H9 (cell line): ENCODE results near the gene ZNRF1. TPM values are rescaled to one million over a fixed set of nuclear protein-coding genes. Genes with fewer than 3 reads are reported as not detected.

Experiments
- DNase-seq: peaks from one replicate; pipeline ENCODE4 v3.0.0-alpha.2; 2017
- H2AFZ ChIP-seq: one replicate; pipeline ENCODE4 v1.6.1; 2013; ENCODE audit warnings: mild to moderate bottlenecking, low read length, control low read depth, moderate library complexity
- H2AK5ac ChIP-seq: 2 replicates; pipeline ENCODE4 v1.6.1; 2013; ENCODE audit warnings: low read length, control low read depth, mixed read lengths; ENCODE audit not compliant: insufficient read length
- H2BK120ac ChIP-seq: one replicate; pipeline ENCODE4 v1.6.1; 2013; ENCODE audit warnings: low read depth, mild to moderate bottlenecking, low read length, control low read depth, inconsistent platforms; ENCODE audit not compliant: poor library complexity, severe bottlenecking
- H2BK12ac ChIP-seq: 2 replicates; pipeline ENCODE4 v1.6.1; 2013; ENCODE audit warnings: low read length, control low read depth, mixed read lengths, low read depth; ENCODE audit not compliant: insufficient read length
- H2BK15ac ChIP-seq: 2 replicates; pipeline ENCODE4 v1.6.1; 2013; ENCODE audit warnings: low read depth, low read length, control low read depth
- H2BK20ac ChIP-seq: one replicate; pipeline ENCODE4 v1.6.1; 2013; ENCODE audit warnings: low read depth, mild to moderate bottlenecking, low read length, control low read depth, inconsistent platforms; ENCODE audit not compliant: poor library complexity, severe bottlenecking
- H2BK5ac ChIP-seq: 2 replicates; pipeline ENCODE4 v1.6.1; 2013; ENCODE audit warnings: low read length, control low read depth, mixed read lengths; ENCODE audit not compliant: insufficient read length
- H3K14ac ChIP-seq: 2 replicates; pipeline ENCODE4 v1.6.1; 2013; ENCODE audit warnings: low read length, control low read depth; ENCODE audit not compliant: insufficient read depth
- H3K18ac ChIP-seq: 2 replicates; pipeline ENCODE4 v1.6.1; 2013; ENCODE audit warnings: low read depth, mild to moderate bottlenecking, mixed read lengths, low read length, control low read depth; ENCODE audit not compliant: insufficient read length
- H3K23ac ChIP-seq: 2 replicates; pipeline ENCODE4 v1.6.1; 2013; ENCODE audit warnings: low read length, control low read depth, mixed read lengths, low read depth; ENCODE audit not compliant: insufficient read length
- H3K23me2 ChIP-seq: 2 replicates; pipeline ENCODE4 v1.6.1; 2013; ENCODE audit warnings: low read depth, mild to moderate bottlenecking, mixed read lengths, low read length, control low read depth; ENCODE audit not compliant: insufficient read length, poor library complexity, severe bottlenecking
- H3K27ac ChIP-seq: 2 replicates; pipeline ENCODE4 v1.5.1; 2013; ENCODE audit warnings: low read length, control low read depth, mixed read lengths, low read depth; ENCODE audit not compliant: insufficient read length
- H3K27me3 ChIP-seq: 2 replicates; pipeline ENCODE4 v1.6.1; 2013; ENCODE audit warnings: low read length, control low read depth, inconsistent platforms; ENCODE audit not compliant: insufficient read depth
- H3K4ac ChIP-seq: 2 replicates; pipeline ENCODE4 v1.6.1; 2013; ENCODE audit warnings: low read depth, mild to moderate bottlenecking, control low read depth, inconsistent platforms, low read length, moderate library complexity
- H3K4me1 ChIP-seq: 2 replicates; pipeline ENCODE4 v1.6.1; 2013; ENCODE audit warnings: low read length, control low read depth, inconsistent platforms; ENCODE audit not compliant: insufficient read depth
- H3K4me2 ChIP-seq: 2 replicates; pipeline ENCODE4 v1.6.1; 2013; ENCODE audit warnings: low read length, control low read depth, mixed read lengths; ENCODE audit not compliant: insufficient read length, insufficient read depth
- H3K56ac ChIP-seq: 2 replicates; pipeline ENCODE4 v1.6.1; 2013; ENCODE audit warnings: low read depth, mild to moderate bottlenecking, mixed read lengths, low read length, control low read depth; ENCODE audit not compliant: insufficient read length
- H3K79me1 ChIP-seq: 2 replicates; pipeline ENCODE4 v1.6.1; 2013; ENCODE audit warnings: low read depth, mild to moderate bottlenecking, moderate library complexity, low read length, control low read depth, inconsistent platforms; ENCODE audit not compliant: insufficient read depth, poor library complexity, severe bottlenecking
- H3K79me2 ChIP-seq: 2 replicates; pipeline ENCODE4 v1.6.1; 2013; ENCODE audit warnings: low read length, control low read depth, inconsistent platforms; ENCODE audit not compliant: insufficient read depth
- H3K9ac ChIP-seq: 2 replicates; pipeline ENCODE4 v1.6.1; 2013; ENCODE audit warnings: low read length, control low read depth, mixed read lengths; ENCODE audit not compliant: insufficient read length; ENCODE audit errors: extremely low read depth
- H3K9me3 ChIP-seq: one replicate; pipeline ENCODE4 v1.6.1; 2013; ENCODE audit warnings: low read depth, low read length, inconsistent platforms; ENCODE audit not compliant: control insufficient read depth
- H3T11ph ChIP-seq: one replicate; pipeline ENCODE4 v1.6.1; 2013; ENCODE audit warnings: mild to moderate bottlenecking, low read length, control low read depth, inconsistent platforms
- H4K20me1 ChIP-seq: one replicate; pipeline ENCODE4 v1.6.1; 2013; ENCODE audit not compliant: control insufficient read depth, insufficient read length, insufficient read depth
- H4K5ac ChIP-seq: 2 replicates; pipeline ENCODE4 v1.6.1; 2013; ENCODE audit warnings: low read depth, mild to moderate bottlenecking, mixed read lengths, low read length, control low read depth; ENCODE audit not compliant: insufficient read length
- H4K8ac ChIP-seq: replicated peaks from 2 replicates; pipeline ENCODE4 v1.6.1; 2013; ENCODE audit warnings: low read length, control low read depth, mixed read lengths, low read depth; ENCODE audit not compliant: insufficient read length
- H4K91ac ChIP-seq: 2 replicates; pipeline ENCODE4 v1.6.1; 2013; ENCODE audit warnings: low read depth, mild to moderate bottlenecking, moderate library complexity, mixed read lengths, low read length, control low read depth; ENCODE audit not compliant: insufficient read length
- H3K27ac Mint-ChIP-seq, 3 experiments: 2 replicates in 2 of 3; 3 replicates in 1 of 3; pipeline ENCODE4 v1.8.0; 2020 to 2021; ENCODE audit warnings: mixed read lengths in 3 of 3, mild to moderate bottlenecking in 1 of 3, moderate library complexity in 1 of 3
- H3K27me3 Mint-ChIP-seq: 2 replicates; pipeline ENCODE4 v1.8.0; 2021; ENCODE audit warnings: low read depth, mild to moderate bottlenecking, moderate library complexity, mixed read lengths
- H3K36me3 Mint-ChIP-seq, 3 experiments: 2 replicates in 2 of 3; 3 replicates in 1 of 3; pipeline ENCODE4 v1.8.0; 2020 to 2021; ENCODE audit warnings: low read depth in 3 of 3, mixed read lengths in 3 of 3; ENCODE audit not compliant: insufficient read depth in 1 of 3
- H3K4me1 Mint-ChIP-seq, 2 experiments: 2 replicates each; pipeline ENCODE4 v1.8.0; 2020; ENCODE audit warnings: mixed read lengths in 2 of 2
- H3K4me3 Mint-ChIP-seq, 2 experiments: 2 replicates in 1 of 2; 3 replicates in 1 of 2; pipeline ENCODE4 v1.8.0; 2020 to 2021; ENCODE audit warnings: mild to moderate bottlenecking in 2 of 2, mixed read lengths in 2 of 2, moderate library complexity in 1 of 2
- H3K9me3 Mint-ChIP-seq, 2 experiments: 2 replicates in 1 of 2; 3 replicates in 1 of 2; pipeline ENCODE4 v1.8.0; 2020; ENCODE audit warnings: mild to moderate bottlenecking in 2 of 2, mixed read lengths in 2 of 2, moderate library complexity in 1 of 2
- CTCF ChIP-seq: fragments of 200-600 bp; sonication (generic); conservative IDR thresholded peaks from 3 replicates; pipeline ENCODE4 v1.8.0; 2021; ENCODE audit warnings: antibody characterized with exemption, mild to moderate bottlenecking
- WGBS: extraction: QIAGEN DNeasy Blood & Tissue Kit; methylation state at CpG from one replicate; pipeline ENCODE4 v1.1.7; 2013; ENCODE audit warnings: missing lambda C conversion rate, low lambda C conversion rate, mixed read lengths; ENCODE audit not compliant: insufficient read length; ENCODE audit errors: extremely low coverage; 5-methylcytosine and 5-hydroxymethylcytosine counted together
- total RNA-seq: library from RNA; stranded (reverse); gene quantifications from 2 replicates; pipeline ENCODE4 v1.2.1, GENCODE V29; 2021

The ZNRF1 gene
- total RNA-seq, 1 experiment from 2014 or later: 49.6 TPM

GRCh38 chr16:75002474-75002873, 3.6 kb downstream of the ZNRF1 start:
- no peak overlapping the region for H3T11ph ChIP-seq
- H4K91ac ChIP-seq: no peak overlapping the region
- H2AFZ ChIP-seq: no peak overlapping the region
- H3K14ac ChIP-seq: no peak overlapping the region
- no peak overlapping the region for H3K56ac ChIP-seq
- no peak for DNase-seq
- H3K79me2 ChIP-seq: peaks cover 32% of the 10 kb centered on the region; the same call in 1 of the 2 replicates
- no peak overlapping the region for H2BK120ac ChIP-seq
- no peak overlapping the region for H3K9ac ChIP-seq
- peaks cover 11% of the 10 kb centered on the region for H3K79me1 ChIP-seq
- H3K4ac ChIP-seq: no peak overlapping the region
- TF ChIP-seq CTCF: no peak
- Mint-ChIP-seq H3K4me1 (peaks cover 44 to 50% of the 10 kb centered on the region in 2 experiments), H3K27ac (no peak overlapping the region), H3K4me3 (no peak overlapping the region), H3K27me3 (peaks cover 5% of the 10 kb centered on the region), H3K36me3 (peaks cover 5 to 23% (median 13%) of the 10 kb centered on the region in 3 experiments; a peak in 5 of 7 replicates), H3K9me3 (peaks cover 0 to 2% of the 10 kb centered on the region in 2 experiments; a peak in 1 of 5 replicates)
- H2BK15ac ChIP-seq: no peak overlapping the region
- no peak overlapping the region for H2BK5ac ChIP-seq
- peaks cover 16% of the 10 kb centered on the region for H3K23me2 ChIP-seq
- no CpG with 5 or more reads among the region's 9 CpGs for WGBS
- H4K20me1 ChIP-seq: no peaks in the 10 kb centered on the region
- no peak overlapping the region for H2AK5ac ChIP-seq
- H3K4me2 ChIP-seq: no peak overlapping the region
- no peak overlapping the region for H3K27ac ChIP-seq
- no peaks in the 10 kb centered on the region for H3K9me3 ChIP-seq
- no peak overlapping the region for H3K23ac ChIP-seq
- no peak overlapping the region for H2BK12ac ChIP-seq
- no peak overlapping the region for H2BK20ac ChIP-seq
- H3K18ac ChIP-seq: no peak overlapping the region
- H4K8ac ChIP-seq: no peak overlapping the region
- H3K27me3 ChIP-seq: no peaks in the 10 kb centered on the region
- no peaks in the 10 kb centered on the region for H3K4me1 ChIP-seq
- H4K5ac ChIP-seq: no peak overlapping the region
